ENCODE data around the gene RALGPS1. TPM values are rescaled to one million over a fixed set of nuclear protein-coding genes. Genes with fewer than 3 reads are reported as not detected.

RALGPS1 gene
- polyA plus RNA-seq, 2 of the 4 experiments (the other 2 are of a cell fraction), result 5.0 to 7.9 TPM

DNA sequence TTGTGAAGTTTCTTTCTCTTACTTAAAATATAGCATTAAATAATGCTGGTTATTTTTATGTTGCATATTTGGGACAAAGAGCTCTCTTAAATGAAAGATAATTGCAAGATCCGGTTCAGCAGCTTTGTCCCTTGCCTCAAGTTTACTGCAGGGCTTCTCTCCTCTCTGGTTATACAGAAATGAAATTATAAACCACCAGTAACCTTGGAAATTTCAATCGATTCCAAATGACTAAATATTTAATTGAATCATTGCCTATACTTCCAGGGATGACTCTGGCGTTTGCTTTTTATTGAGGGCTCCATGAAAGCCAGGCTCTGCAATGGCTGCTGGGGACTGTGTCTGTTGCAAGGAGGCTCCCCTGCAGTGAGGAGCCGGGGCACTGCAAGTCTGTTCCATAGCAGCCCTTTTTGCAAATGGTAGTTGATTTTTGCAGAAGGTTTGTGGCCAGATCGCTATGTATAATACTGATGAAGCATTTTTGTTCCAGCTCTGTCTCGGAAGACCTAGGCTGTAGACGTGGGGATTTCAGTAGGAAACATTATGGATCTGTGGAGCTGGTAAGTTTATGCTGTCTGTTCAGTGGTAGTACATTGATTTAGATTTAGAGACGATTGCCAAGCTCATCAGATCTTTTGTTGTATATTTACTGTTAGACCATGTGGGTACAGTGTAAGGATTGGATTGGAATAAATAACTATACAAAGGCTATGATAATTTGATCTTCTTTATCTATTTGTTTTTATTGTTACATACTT lies 350.1 kb downstream of the RALGPS1 start, which contains the start of gene GARNL3 (continued):
- TF ChIP-seq, protein P1, sequence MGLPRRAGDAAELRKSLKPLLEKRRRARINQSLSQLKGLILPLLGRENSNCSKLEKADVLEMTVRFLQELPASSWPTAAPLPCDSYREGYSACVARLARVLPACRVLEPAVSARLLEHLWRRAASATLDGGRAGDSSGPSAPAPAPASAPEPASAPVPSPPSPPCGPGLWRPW (IDR thresholded peaks at IDR 0.05), result no peak
- TF ChIP-seq RAD21 (conservative IDR thresholded peaks at IDR 0.05 in 1 of 2, IDR thresholded peaks at IDR 0.05 in 1 of 2) (no peak), RFX5 (IDR thresholded peaks at IDR 0.05) (no peak), NR3C1 (IDR thresholded peaks at IDR 0.05) (no peak), ZC3H11A (IDR thresholded peaks at IDR 0.05) (no peak), NFE2L2 (conservative IDR thresholded peaks at IDR 0.05; ENCODE audit: low read length) (no peak)
- TF ChIP-seq, protein P2, sequence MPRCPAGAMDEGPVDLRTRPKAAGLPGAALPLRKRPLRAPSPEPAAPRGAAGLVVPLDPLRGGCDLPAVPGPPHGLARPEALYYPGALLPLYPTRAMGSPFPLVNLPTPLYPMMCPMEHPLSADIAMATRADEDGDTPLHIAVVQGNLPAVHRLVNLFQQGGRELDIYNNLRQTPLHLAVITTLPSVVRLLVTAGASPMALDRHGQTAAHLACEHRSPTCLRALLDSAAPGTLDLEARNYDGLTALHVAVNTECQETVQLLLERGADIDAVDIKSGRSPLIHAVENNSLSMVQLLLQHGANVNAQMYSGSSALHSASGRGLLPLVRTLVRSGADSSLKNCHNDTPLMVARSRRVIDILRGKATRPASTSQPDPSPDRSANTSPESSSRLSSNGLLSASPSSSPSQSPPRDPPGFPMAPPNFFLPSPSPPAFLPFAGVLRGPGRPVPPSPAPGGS (IDR thresholded peaks at IDR 0.05), result no peak

DNA sequence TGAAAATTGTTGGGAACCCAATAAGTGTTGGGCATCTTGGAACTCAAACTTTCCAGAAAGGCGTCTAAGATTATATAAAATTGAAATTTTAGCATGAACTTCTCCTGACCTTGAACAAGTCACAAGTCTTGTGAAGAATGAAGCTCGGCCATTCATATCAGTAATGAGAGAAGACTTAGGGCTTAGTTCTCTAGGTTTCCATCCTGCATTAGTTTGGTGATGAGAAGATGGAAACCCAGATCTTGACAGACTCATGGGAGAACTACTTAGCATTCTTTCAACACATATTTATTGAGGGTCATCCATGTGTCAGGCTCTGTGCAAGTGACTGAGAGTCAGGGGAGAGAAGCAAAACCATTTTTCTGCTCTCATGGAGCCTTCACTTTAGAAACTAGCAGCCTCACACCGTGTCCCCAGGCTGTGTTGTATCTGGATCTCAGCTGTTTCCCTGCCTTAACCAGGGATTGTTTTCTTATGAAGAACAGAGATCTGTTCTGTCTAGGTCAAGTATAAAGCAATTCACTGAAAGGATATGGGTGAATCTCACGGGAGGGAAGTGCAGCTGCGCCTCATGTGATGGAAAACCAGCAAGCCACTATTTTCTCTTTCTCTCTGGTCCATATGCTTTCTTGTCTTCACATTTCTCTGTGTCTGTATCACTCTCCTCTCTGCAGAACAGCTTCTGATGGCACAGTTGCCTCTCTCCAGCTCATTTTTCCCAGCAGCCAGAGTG lies 353.4 kb downstream of the RALGPS1 start:
- DNase-seq (ENCODE audit: low read depth in 1 of 2, low spot score in 1 of 2) (no peak), ATAC-seq (no peak), FAIRE-seq (no peak)
- Histone ChIP-seq H3K4me1 (no peaks in the 10 kb centered on the region), H3K9me3 (no peaks in the 10 kb centered on the region), H3K4me2 (no peak overlapping the region), H3K27ac (no peak overlapping the region), H3K4me3 (no peak overlapping the region)
- POLR2A ChIA-PET, result no interaction called here
- TF ChIP-seq HOXB13 (CRISPR knock-in tag; IDR thresholded peaks at IDR 0.05; ENCODE audit: low read depth), result no peak
- TF ChIP-seq GATA3 (IDR thresholded peaks at IDR 0.05; ENCODE audit: borderline replicate concordance), result no peak
- no peak for TF ChIP-seq POLR2A (IDR thresholded peaks at IDR 0.05; ENCODE audit: low read length)
- TF ChIP-seq BHLHE40 (IDR thresholded peaks at IDR 0.05; ENCODE audit: low read depth, low read length), result no peak
- no peak for TF ChIP-seq KDM5A (IDR thresholded peaks at IDR 0.05)
- TF ChIP-seq, protein P3, sequence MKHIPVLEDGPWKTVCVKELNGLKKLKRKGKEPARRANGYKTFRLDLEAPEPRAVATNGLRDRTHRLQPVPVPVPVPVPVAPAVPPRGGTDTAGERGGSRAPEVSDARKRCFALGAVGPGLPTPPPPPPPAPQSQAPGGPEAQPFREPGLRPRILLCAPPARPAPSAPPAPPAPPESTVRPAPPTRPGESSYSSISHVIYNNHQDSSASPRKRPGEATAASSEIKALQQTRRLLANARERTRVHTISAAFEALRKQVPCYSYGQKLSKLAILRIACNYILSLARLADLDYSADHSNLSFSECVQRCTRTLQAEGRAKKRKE (CRISPR knock-in tag; IDR thresholded peaks at IDR 0.05; ENCODE audit: low read depth), result no peak
- no peak for TF ChIP-seq POLR2AphosphoS2 (conservative IDR thresholded peaks at IDR 0.05; ENCODE audit: low read length)
- TF ChIP-seq FOSB (CRISPR knock-in tag; IDR thresholded peaks at IDR 0.05), result no peak
- TF ChIP-seq TFCP2L1 (CRISPR knock-in tag; IDR thresholded peaks at IDR 0.05), result no peak
- TF ChIP-seq RAD21 (conservative IDR thresholded peaks at IDR 0.05 in 1 of 2, IDR thresholded peaks at IDR 0.05 in 1 of 2), result no peak
- no peak for TF ChIP-seq MAZ (IDR thresholded peaks at IDR 0.05; ENCODE audit: borderline replicate concordance, low read depth, low read length)
- no peak for TF ChIP-seq ZC3H11A (IDR thresholded peaks at IDR 0.05)
- TF ChIP-seq RARB (CRISPR knock-in tag; IDR thresholded peaks at IDR 0.05), result no peak
- no peak for TF ChIP-seq MAFK (IDR thresholded peaks at IDR 0.05; ENCODE audit: partially characterized antibody)
- TF ChIP-seq CHD2 (IDR thresholded peaks at IDR 0.05; ENCODE audit: low read length, partially characterized antibody), result no peak
- 82% methylated on average over 5 of the region's 5 CpGs for WGBS (ENCODE audit: missing lambda C conversion rate)
- CTCF ChIA-PET, result interaction anchor here (1.1 to 1.4 kb wide), 2 partner anchors 130 to 132 kb away, joined by 3 to 4 read pairs; no protein-coding TSS in a partner anchor

DNA sequence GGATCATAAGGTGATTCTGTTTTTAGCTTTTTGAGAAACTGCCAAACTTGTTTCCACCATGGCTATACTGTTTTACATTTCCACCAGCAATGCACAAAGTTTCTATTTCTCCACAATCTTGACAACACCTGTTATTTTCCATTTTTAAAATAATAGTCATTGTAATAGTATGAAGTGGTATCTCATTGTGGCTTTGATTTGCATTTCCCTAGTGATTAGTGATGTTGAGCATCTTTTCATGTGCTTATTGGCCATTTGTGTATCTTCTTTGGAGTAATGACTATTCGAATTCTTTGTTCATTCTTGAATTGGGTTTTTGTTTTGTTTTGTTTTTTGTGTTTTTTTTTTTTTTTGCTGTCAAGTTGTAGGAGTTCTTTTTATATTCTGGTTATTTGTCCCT lies 354.9 kb downstream of the RALGPS1 start:
- Histone ChIP-seq H3K9me3 (no peaks in the 10 kb centered on the region), H3K4me1 (no peaks in the 10 kb centered on the region), H3K4me2 (no peak overlapping the region), H3K4me3 (no peak overlapping the region), H3K27ac (no peak overlapping the region)
- ChIA-PET CTCF (no interaction called here), POLR2A (no interaction called here)
- FAIRE-seq, result no peak
- TF ChIP-seq TFCP2L1 (CRISPR knock-in tag; IDR thresholded peaks at IDR 0.05) (no peak), ZSCAN20 (CRISPR knock-in tag; IDR thresholded peaks at IDR 0.05) (no peak), RCOR1 (IDR thresholded peaks at IDR 0.05; ENCODE audit: low read depth, low read length) (no peak), MAZ (IDR thresholded peaks at IDR 0.05; ENCODE audit: borderline replicate concordance, low read depth, low read length) (no peak), NR3C1 (IDR thresholded peaks at IDR 0.05) (no peak), RAD21 (conservative IDR thresholded peaks at IDR 0.05 in 1 of 2, IDR thresholded peaks at IDR 0.05 in 1 of 2) (no peak), POLR2AphosphoS2 (conservative IDR thresholded peaks at IDR 0.05; ENCODE audit: low read length) (no peak), RARB (CRISPR knock-in tag; IDR thresholded peaks at IDR 0.05) (no peak), SMC3 (IDR thresholded peaks at IDR 0.05) (no peak), BHLHE40 (IDR thresholded peaks at IDR 0.05; ENCODE audit: low read depth, low read length) (no peak), HOXB5 (CRISPR knock-in tag; IDR thresholded peaks at IDR 0.05) (no peak), CEBPB (IDR thresholded peaks at IDR 0.05) (no peak), PHF8 (IDR thresholded peaks at IDR 0.05; ENCODE audit: borderline replicate concordance, low read depth) (no peak), MAFK (IDR thresholded peaks at IDR 0.05; ENCODE audit: partially characterized antibody) (no peak)
- TF ChIP-seq, protein P4, sequence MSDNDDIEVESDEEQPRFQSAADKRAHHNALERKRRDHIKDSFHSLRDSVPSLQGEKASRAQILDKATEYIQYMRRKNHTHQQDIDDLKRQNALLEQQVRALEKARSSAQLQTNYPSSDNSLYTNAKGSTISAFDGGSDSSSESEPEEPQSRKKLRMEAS (IDR thresholded peaks at IDR 0.05), result no peak
- WGBS (ENCODE audit: missing lambda C conversion rate), result 46% methylated on average over 1 of the region's 1 CpG
- no peak for ATAC-seq
- no peak for DNase-seq (ENCODE audit: low read depth in 1 of 2, low spot score in 1 of 2)

Data from A549 (cell line).